ENCODE data around the gene WARS2. TPM values are rescaled to one million over a fixed set of nuclear protein-coding genes. Genes with fewer than 3 reads are reported as not detected.

The WARS2 gene
- total RNA-seq, 2 donors from 2014 or later, result 30.3 to 31.1 TPM

- H3K4me3 Mint-ChIP-seq, result peak overlapping the region; percentile 4
- no peak overlapping the region for H3K27ac Mint-ChIP-seq
- H3K4me1 Mint-ChIP-seq, result no peaks in the 10 kb centered on the region
- peaks cover 92% of the 10 kb centered on the region for H3K27me3 Mint-ChIP-seq
- no peaks in the 10 kb centered on the region for H3K36me3 Mint-ChIP-seq (ENCODE audit: low read depth)
- H3K9me3 ChIP-seq (ENCODE audit: control insufficient read depth, low read length, poor library complexity, severe bottlenecking), result no peaks in the 10 kb centered on the region
- ATAC-seq, result no peak
- DNase-seq, result no peak
Measured at GRCh38 chr1:118993700-118994026, 146.8 kb downstream of the WARS2 start.

DNA sequence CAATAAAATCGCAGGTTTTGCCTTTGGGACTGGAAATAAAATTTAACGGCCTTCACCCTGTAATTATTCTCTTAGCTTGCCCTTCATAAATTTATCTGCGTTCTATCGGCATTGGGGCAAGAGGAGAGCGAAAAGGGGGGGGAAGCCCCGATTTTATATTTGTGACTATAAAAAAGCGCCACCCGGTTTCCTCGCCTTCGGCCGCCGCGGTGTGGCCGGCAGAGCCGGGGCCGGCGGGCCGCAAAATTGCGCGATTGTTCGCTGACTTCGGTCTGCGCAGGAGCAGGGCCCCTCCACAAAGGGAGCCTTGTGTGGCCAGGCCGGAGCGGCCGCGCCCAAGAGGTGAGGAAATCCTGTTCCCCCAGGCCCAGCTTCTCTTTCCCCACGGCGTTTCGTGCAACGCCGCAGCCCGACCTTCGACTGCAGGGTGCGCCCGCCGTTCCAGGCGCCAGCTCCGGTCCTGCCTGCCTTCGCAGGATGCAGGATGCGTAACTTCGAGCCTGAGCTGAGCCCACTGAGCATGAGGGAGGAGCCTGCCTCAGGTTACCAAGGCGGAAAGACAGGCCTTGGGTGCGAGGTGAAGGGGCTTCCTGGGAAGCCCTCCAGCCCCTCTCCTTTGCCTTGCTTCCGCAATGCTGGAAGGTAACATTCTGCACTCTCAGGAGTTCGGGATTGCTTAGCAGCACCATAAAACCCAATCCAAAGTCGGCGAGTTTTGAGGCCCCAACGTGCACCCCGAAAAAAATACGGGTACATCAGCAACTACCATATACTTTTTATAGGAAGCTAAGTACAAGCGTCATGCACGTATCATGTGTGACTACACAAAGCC is 147.4 kb downstream of the WARS2 start:
- no peak for ATAC-seq
- H3K36me3 Mint-ChIP-seq (ENCODE audit: low read depth), result no peaks in the 10 kb centered on the region

DNA sequence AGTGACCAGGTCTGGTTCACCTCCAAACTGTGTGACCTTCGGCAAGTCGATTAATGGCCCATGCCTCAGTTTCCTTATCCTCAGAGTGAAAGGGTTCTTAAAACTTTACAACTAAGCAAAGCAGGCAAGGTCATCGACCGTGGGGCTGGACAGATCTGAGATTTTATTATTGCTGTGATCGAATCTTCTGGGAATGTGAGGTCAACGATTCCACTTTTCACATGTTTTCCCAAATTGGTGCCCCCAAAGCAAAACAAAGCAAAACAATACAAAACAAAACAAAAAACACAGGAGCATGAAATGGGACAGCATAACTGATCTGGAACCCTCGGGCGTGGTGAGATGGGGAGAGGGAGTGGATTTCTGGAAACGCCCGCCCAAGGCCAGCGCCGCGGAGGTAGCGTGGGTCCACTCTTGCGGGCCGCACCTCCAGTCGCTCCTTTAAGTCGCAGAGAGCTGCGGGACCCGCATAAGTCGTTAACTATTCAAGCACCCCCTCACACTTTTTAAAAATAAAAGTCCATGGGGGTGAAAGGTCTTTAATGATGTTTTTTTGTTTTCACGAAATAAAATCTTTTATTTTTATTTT is 148.1 kb downstream of the WARS2 start:
- Mint-ChIP-seq H3K27me3 (peaks cover 92% of the 10 kb centered on the region), H3K4me1 (no peaks in the 10 kb centered on the region), H3K36me3 (ENCODE audit: low read depth) (no peaks in the 10 kb centered on the region), H3K4me3 (no peak overlapping the region), H3K27ac (no peak overlapping the region)
- H3K9me3 ChIP-seq (ENCODE audit: control insufficient read depth, low read length, poor library complexity, severe bottlenecking), result no peaks in the 10 kb centered on the region
- no peak for ATAC-seq
- no peak for DNase-seq

More for the DNA sequence above, 147.4 kb downstream of the WARS2 start:
- Mint-ChIP-seq H3K4me1 (no peaks in the 10 kb centered on the region), H3K27me3 (peaks cover 92% of the 10 kb centered on the region), H3K27ac (no peak overlapping the region), H3K4me3 (no peak overlapping the region)
- H3K9me3 ChIP-seq (ENCODE audit: control insufficient read depth, low read length, poor library complexity, severe bottlenecking), result no peaks in the 10 kb centered on the region
- DNase-seq, result no peak

GRCh38 chr1:118991448-118991847 is 149.0 kb downstream of the WARS2 start:
- Mint-ChIP-seq H3K4me1 (no peaks in the 10 kb centered on the region), H3K36me3 (ENCODE audit: low read depth) (peaks cover 2% of the 10 kb centered on the region), H3K27ac (no peak overlapping the region), H3K4me3 (no peak overlapping the region), H3K27me3 (peaks cover 94% of the 10 kb centered on the region)
- H3K9me3 ChIP-seq (ENCODE audit: control insufficient read depth, low read length, poor library complexity, severe bottlenecking), result no peaks in the 10 kb centered on the region
- no peak for DNase-seq
- no peak for ATAC-seq

GRCh38 chr1:118990513-118991152 is 149.8 kb downstream of the WARS2 start:
- no peaks in the 10 kb centered on the region for H3K9me3 ChIP-seq (ENCODE audit: control insufficient read depth, low read length, poor library complexity, severe bottlenecking)

GRCh38 chr1:118989878-118990378 is 150.5 kb downstream of the WARS2 start:
- DNase-seq (no peak), ATAC-seq (no peak)
- H3K9me3 ChIP-seq (ENCODE audit: control insufficient read depth, low read length, poor library complexity, severe bottlenecking), result no peaks in the 10 kb centered on the region
- Mint-ChIP-seq H3K4me3 (no peak overlapping the region), H3K36me3 (ENCODE audit: low read depth) (peaks cover 5% of the 10 kb centered on the region), H3K4me1 (peaks cover 2% of the 10 kb centered on the region), H3K27me3 (peaks cover 94% of the 10 kb centered on the region), H3K27ac (no peak overlapping the region)

More at GRCh38 chr1:118990513-118991152, 149.8 kb downstream of the WARS2 start:
- Mint-ChIP-seq H3K4me1 (no peaks in the 10 kb centered on the region), H3K4me3 (no peak overlapping the region), H3K27ac (no peak overlapping the region), H3K27me3 (peaks cover 94% of the 10 kb centered on the region), H3K36me3 (ENCODE audit: low read depth) (peaks cover 2% of the 10 kb centered on the region)
- ATAC-seq (no peak), DNase-seq (no peak)

DNA sequence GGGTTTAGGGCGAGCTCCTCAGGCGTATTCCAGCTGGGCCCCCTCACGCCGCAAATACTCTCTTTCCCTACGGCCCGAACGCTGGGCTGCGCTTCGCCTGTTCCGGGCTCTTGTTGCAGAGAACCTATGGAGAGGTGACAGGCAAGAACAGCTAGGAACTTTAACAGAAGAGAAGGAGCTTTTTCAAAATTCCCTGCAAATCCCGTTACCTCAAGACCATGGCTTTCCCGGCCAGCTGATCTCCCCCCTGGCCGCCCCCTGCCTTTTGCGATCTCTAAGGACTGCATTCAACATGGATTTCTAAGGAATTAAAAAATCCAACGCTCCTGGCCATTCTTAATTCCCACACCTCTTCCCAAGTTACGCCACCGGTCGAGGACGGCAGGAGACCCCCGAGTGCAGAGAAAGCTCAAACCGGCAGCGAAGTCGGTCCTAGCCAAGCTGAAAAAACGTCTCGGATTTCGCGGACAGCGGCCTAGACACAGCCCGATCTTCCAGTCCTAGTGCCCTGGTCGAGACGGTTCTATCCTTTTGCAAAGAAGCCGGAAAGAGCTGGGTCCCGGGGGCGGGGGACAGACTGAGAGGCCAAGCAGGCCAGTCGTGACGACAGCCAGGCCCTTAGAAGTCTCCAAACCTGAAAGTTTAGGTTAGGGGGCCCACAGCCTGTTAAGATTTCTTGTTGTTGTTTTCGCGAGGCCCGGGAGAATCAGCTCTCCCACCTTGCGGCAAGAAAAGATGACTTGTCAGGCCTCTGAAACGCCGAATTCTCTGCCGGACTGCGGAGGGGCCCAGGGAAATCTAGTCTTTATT is 151.2 kb downstream of the WARS2 start:
- H3K27ac Mint-ChIP-seq, result peak overlapping the region; percentile 27
- peaks cover 94% of the 10 kb centered on the region for H3K27me3 Mint-ChIP-seq
- peaks cover 2% of the 10 kb centered on the region for H3K4me1 Mint-ChIP-seq
- DNase-seq (no peak), ATAC-seq (no peak)
- peak overlapping the region; percentile 25 for H3K4me3 Mint-ChIP-seq
- H3K9me3 ChIP-seq (ENCODE audit: control insufficient read depth, low read length, poor library complexity, severe bottlenecking), result no peaks in the 10 kb centered on the region
- peaks cover 5% of the 10 kb centered on the region for H3K36me3 Mint-ChIP-seq (ENCODE audit: low read depth)

DNA sequence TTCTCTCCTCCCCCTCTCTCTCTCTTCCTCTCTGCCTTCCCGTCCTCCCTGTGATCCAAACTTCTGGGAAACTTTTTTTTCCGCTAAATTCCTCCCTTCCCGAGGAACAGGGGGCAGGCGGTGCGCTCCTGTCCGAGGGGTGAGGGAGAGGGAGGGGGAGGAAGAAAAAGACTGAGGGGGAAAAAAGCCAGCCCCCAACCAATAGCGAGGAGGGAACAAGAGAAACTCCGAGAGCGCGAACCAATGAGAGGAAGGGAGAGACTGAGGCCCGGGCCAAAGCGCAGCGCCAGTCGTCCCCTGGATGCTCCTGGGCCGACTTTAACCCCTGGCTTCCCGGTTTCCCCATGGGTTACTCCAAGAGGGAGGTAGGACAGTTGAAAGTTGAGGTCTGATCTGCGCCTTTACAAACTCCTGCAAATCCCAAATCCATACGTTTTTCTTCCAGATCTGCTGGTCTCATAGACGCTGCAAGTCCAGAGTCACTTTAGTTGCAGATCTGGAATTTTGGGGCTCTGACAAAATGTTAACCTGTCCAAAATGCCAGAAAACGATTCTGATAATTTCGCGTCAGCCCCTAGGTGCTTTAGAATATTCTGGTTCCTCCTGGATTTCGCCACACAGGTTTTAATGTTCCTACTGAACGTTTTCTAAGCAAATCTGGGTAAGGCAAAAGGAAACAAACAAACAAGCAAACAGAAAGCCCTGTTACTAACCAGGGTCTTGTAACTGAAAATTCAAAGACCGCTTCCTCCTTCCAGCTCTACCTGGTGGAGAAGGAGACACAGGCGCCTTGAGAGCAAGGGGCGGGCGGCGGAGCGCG is 152.1 kb downstream of the WARS2 start, which contains the start of gene TBX15:
TSS of gene TBX15 (minus strand) at position 158 of the 820 bp plus-strand sequence. CDS start 548 bp downstream, outside the sequence.
- H3K9me3 ChIP-seq (ENCODE audit: control insufficient read depth, low read length, poor library complexity, severe bottlenecking), result no peaks in the 10 kb centered on the region
- ATAC-seq, result no peak
- Mint-ChIP-seq H3K27me3 (peaks cover 94% of the 10 kb centered on the region), H3K27ac (peak within 1 kb of the TSS; percentile 27), H3K4me1 (peaks cover 2% of the 10 kb centered on the region), H3K4me3 (peak within 1 kb of the TSS; percentile 37), H3K36me3 (ENCODE audit: low read depth) (peaks cover 6% of the 10 kb centered on the region)
- no peak for DNase-seq

GRCh38 chr1:118987468-118988185 is 152.8 kb downstream of the WARS2 start:
- Mint-ChIP-seq H3K4me1 (peaks cover 2% of the 10 kb centered on the region), H3K36me3 (ENCODE audit: low read depth) (peaks cover 6% of the 10 kb centered on the region), H3K27ac (no peak overlapping the region), H3K27me3 (peaks cover 96% of the 10 kb centered on the region), H3K4me3 (no peak overlapping the region)
- H3K9me3 ChIP-seq (ENCODE audit: control insufficient read depth, low read length, poor library complexity, severe bottlenecking), result no peaks in the 10 kb centered on the region
- ATAC-seq (no peak), DNase-seq (no peak)

GRCh38 chr1:118986555-118987467 is 153.6 kb downstream of the WARS2 start:
- no peaks in the 10 kb centered on the region for H3K9me3 ChIP-seq (ENCODE audit: control insufficient read depth, low read length, poor library complexity, severe bottlenecking)
- peaks cover 2% of the 10 kb centered on the region for H3K4me1 Mint-ChIP-seq
- peaks cover 95% of the 10 kb centered on the region for H3K27me3 Mint-ChIP-seq
- H3K27ac Mint-ChIP-seq, result no peak overlapping the region
- H3K4me3 Mint-ChIP-seq, result peak overlapping the region; percentile 37
- DNase-seq (no peak), ATAC-seq (no peak)
- peaks cover 6% of the 10 kb centered on the region for H3K36me3 Mint-ChIP-seq (ENCODE audit: low read depth)
